Measurements from ENCODE around the gene MYCBP2. TPM values are rescaled to one million over a fixed set of nuclear protein-coding genes. Genes with fewer than 3 reads are reported as not detected.
A peak's percentile ranks its signal among the peaks of the same experiment; 100 is the strongest.

Gene MYCBP2
- total and polyA plus RNA-seq, 2 donors (not counting 1 experiment from before 2014, with no cell fraction given): 32.5 to 95.9 TPM

- Histone ChIP-seq H4K20me1 (ENCODE audit: control insufficient read depth, extremely low read depth, insufficient read depth, low read length) (no peaks in the 10 kb centered on the region), H2AFZ (ENCODE audit: low read length) (no peak overlapping the region), H3K79me2 (ENCODE audit: control insufficient read depth, insufficient read depth, low read length) (no peaks in the 10 kb centered on the region), H3K4me2 (ENCODE audit: extremely low read depth, insufficient read depth, low read length) (no peak overlapping the region), H3K27me3 (ENCODE audit: control insufficient read depth, insufficient read depth, low read length) (no peaks in the 10 kb centered on the region), H3K27ac (ENCODE audit: insufficient read depth, low read length) (no peak overlapping the region), H3K9me3 (ENCODE audit: control insufficient read depth, insufficient read depth, low read depth, low read length) (no peaks in the 10 kb centered on the region), H3K36me3 (ENCODE audit: control insufficient read depth, insufficient read depth, low read length) (peaks cover 2% of the 10 kb centered on the region), H3K9ac (ENCODE audit: insufficient read depth, low read length) (no peak overlapping the region), H3K4me3 (replicated peaks in 1 of 4; ENCODE audit: control extremely low read depth in 1 of 4, insufficient read depth in 1 of 4, low read depth in 3 of 4, low read length in 4 of 4) (no peak overlapping the region), H3K4me1 (ENCODE audit: control insufficient read depth, extremely low read depth, insufficient read depth, low read length) (no peaks in the 10 kb centered on the region)
- DNase-seq (ENCODE audit: low read depth in 2 of 2): peak; percentile 29 to 53
- TF ChIP-seq CTCF (conservative IDR thresholded peaks at IDR 0.05 in 1 of 2, IDR thresholded peaks at IDR 0.05 in 1 of 2; ENCODE audit: low read depth in 1 of 2, low read length in 2 of 2) (no peak), EZH2 (IDR thresholded peaks at IDR 0.05; ENCODE audit: low read length, missing control alignments) (no peak)
Observed at GRCh38 chr13:77139306-77139705, 187.6 kb downstream of the MYCBP2 start.

- H3K79me2 ChIP-seq (ENCODE audit: control insufficient read depth, insufficient read depth, low read length): no peaks in the 10 kb centered on the region
- no peak overlapping the region for H3K27ac ChIP-seq (ENCODE audit: insufficient read depth, low read length)
- no peaks in the 10 kb centered on the region for H3K9me3 ChIP-seq (ENCODE audit: control insufficient read depth, insufficient read depth, low read depth, low read length)
- H3K4me1 ChIP-seq (ENCODE audit: control insufficient read depth, extremely low read depth, insufficient read depth, low read length): no peaks in the 10 kb centered on the region
- no peak overlapping the region for H2AFZ ChIP-seq (ENCODE audit: low read length)
- H4K20me1 ChIP-seq (ENCODE audit: control insufficient read depth, extremely low read depth, insufficient read depth, low read length): no peaks in the 10 kb centered on the region
- no peak overlapping the region for H3K9ac ChIP-seq (ENCODE audit: insufficient read depth, low read length)
- no peak overlapping the region for H3K4me3 ChIP-seq (replicated peaks in 1 of 4; ENCODE audit: control extremely low read depth in 1 of 4, insufficient read depth in 1 of 4, low read depth in 3 of 4, low read length in 4 of 4)
- H3K27me3 ChIP-seq (ENCODE audit: control insufficient read depth, insufficient read depth, low read length): no peaks in the 10 kb centered on the region
- no peak overlapping the region for H3K4me2 ChIP-seq (ENCODE audit: extremely low read depth, insufficient read depth, low read length)
- TF ChIP-seq EZH2 (IDR thresholded peaks at IDR 0.05; ENCODE audit: low read length, missing control alignments) (no peak), CTCF (conservative IDR thresholded peaks at IDR 0.05 in 1 of 2, IDR thresholded peaks at IDR 0.05 in 1 of 2; ENCODE audit: low read depth in 1 of 2, low read length in 2 of 2) (no peak)
- DNase-seq (ENCODE audit: low read depth in 2 of 2): no peak
- H3K36me3 ChIP-seq (ENCODE audit: control insufficient read depth, insufficient read depth, low read length): no peaks in the 10 kb centered on the region
Observed at GRCh38 chr13:77138813-77139212, 188.1 kb downstream of the MYCBP2 start.

- TF ChIP-seq EZH2 (IDR thresholded peaks at IDR 0.05; ENCODE audit: low read length, missing control alignments) (no peak), CTCF (conservative IDR thresholded peaks at IDR 0.05 in 1 of 2, IDR thresholded peaks at IDR 0.05 in 1 of 2; ENCODE audit: low read depth in 1 of 2, low read length in 2 of 2) (no peak)
- Histone ChIP-seq H3K36me3 (ENCODE audit: control insufficient read depth, insufficient read depth, low read length) (no peaks in the 10 kb centered on the region), H2AFZ (ENCODE audit: low read length) (no peak overlapping the region), H3K4me1 (ENCODE audit: control insufficient read depth, extremely low read depth, insufficient read depth, low read length) (no peaks in the 10 kb centered on the region), H4K20me1 (ENCODE audit: control insufficient read depth, extremely low read depth, insufficient read depth, low read length) (no peaks in the 10 kb centered on the region), H3K27ac (ENCODE audit: insufficient read depth, low read length) (no peak overlapping the region), H3K4me3 (replicated peaks in 1 of 4; ENCODE audit: control extremely low read depth in 1 of 4, insufficient read depth in 1 of 4, low read depth in 3 of 4, low read length in 4 of 4) (no peak overlapping the region), H3K79me2 (ENCODE audit: control insufficient read depth, insufficient read depth, low read length) (no peaks in the 10 kb centered on the region), H3K27me3 (ENCODE audit: control insufficient read depth, insufficient read depth, low read length) (no peaks in the 10 kb centered on the region), H3K4me2 (ENCODE audit: extremely low read depth, insufficient read depth, low read length) (peak overlapping the region; percentile 17), H3K9me3 (ENCODE audit: control insufficient read depth, insufficient read depth, low read depth, low read length) (no peaks in the 10 kb centered on the region), H3K9ac (ENCODE audit: insufficient read depth, low read length) (no peak overlapping the region)
- peak; percentile 80 to 96 for DNase-seq (ENCODE audit: low read depth in 2 of 2)
Observed at GRCh38 chr13:77136902-77137420, 189.9 kb downstream of the MYCBP2 start.

All from fibroblast of lung (primary cell).